ENCODE measurements around the gene STUM.

STUM gene

GRCh38 chr1:226656601-226657277 is 108.2 kb downstream of the STUM start:
- H3K36me3 Mint-ChIP-seq (ENCODE audit: low read depth): peaks cover 12% of the 10 kb centered on the region
- H3K27ac Mint-ChIP-seq: peak overlapping the region; percentile 26
- H3K4me3 Mint-ChIP-seq: no peak overlapping the region
- no peaks in the 10 kb centered on the region for H3K27me3 Mint-ChIP-seq (ENCODE audit: low read depth)
- no peak for DNase-seq (ENCODE audit: low spot score)
- H3K9me3 Mint-ChIP-seq: no peaks in the 10 kb centered on the region
- H3K4me1 Mint-ChIP-seq (ENCODE audit: low read depth): peaks cover 78% of the 10 kb centered on the region

- H3K27ac Mint-ChIP-seq: no peak overlapping the region
- no peaks in the 10 kb centered on the region for H3K27me3 Mint-ChIP-seq (ENCODE audit: low read depth)
- DNase-seq (ENCODE audit: low spot score): no peak
- peaks cover 12% of the 10 kb centered on the region for H3K36me3 Mint-ChIP-seq (ENCODE audit: low read depth)
- no peak overlapping the region for H3K4me3 Mint-ChIP-seq
- peaks cover 86% of the 10 kb centered on the region for H3K4me1 Mint-ChIP-seq (ENCODE audit: low read depth)
- no peaks in the 10 kb centered on the region for H3K9me3 Mint-ChIP-seq
These were observed 109.5 kb downstream of the STUM start for GRCh38 chr1:226657895-226658545.

- Mint-ChIP-seq H3K4me3 (no peak overlapping the region), H3K27me3 (ENCODE audit: low read depth) (no peaks in the 10 kb centered on the region), H3K36me3 (ENCODE audit: low read depth) (peaks cover 9% of the 10 kb centered on the region), H3K27ac (no peak overlapping the region), H3K4me1 (ENCODE audit: low read depth) (peaks cover 86% of the 10 kb centered on the region), H3K9me3 (no peaks in the 10 kb centered on the region)
- DNase-seq (ENCODE audit: low spot score): no peak
These were observed 110.1 kb downstream of the STUM start for GRCh38 chr1:226658546-226659125.

Data from T-helper 2 cell treated with Interferon-gamma antibody and Interleukin-4, amounts not matched to agents 5 μg/mL and 100 μg/mL, for 36 hours (primary cell).